COR-L47 (cell line): ENCODE results near the gene VEGFB.
A peak's percentile ranks its signal among the peaks of the same experiment; 100 is the strongest.

Source experiments
- DNase-seq: peaks from one replicate; lab custom pipeline; 2025; lab: John Stamatoyannopoulos, UW

The VEGFB gene

GRCh38 chr11:64284048-64284961 is 49.9 kb downstream of the VEGFB start, which contains the start of gene BAD:
Gene BAD, minus strand, starts transcription at chr11:64284665. Its CDS starts 297 bp downstream, at chr11:64284368.
- DNase-seq: peak; percentile 90

GRCh38 chr11:64284962-64285884 is 50.8 kb downstream of the VEGFB start, which contains the start of gene GPR137:
Gene GPR137, plus strand, starts transcription at chr11:64285848. Its CDS starts 677 bp downstream, at chr11:64286525.
- DNase-seq: peak; percentile 66

GRCh38 chr11:64285885-64286800 is 51.8 kb downstream of the VEGFB start:
- DNase-seq: peak; percentile 70

- DNase-seq: no peak
Measured at GRCh38 chr11:64286801-64287159, 52.4 kb downstream of the VEGFB start.

DNA sequence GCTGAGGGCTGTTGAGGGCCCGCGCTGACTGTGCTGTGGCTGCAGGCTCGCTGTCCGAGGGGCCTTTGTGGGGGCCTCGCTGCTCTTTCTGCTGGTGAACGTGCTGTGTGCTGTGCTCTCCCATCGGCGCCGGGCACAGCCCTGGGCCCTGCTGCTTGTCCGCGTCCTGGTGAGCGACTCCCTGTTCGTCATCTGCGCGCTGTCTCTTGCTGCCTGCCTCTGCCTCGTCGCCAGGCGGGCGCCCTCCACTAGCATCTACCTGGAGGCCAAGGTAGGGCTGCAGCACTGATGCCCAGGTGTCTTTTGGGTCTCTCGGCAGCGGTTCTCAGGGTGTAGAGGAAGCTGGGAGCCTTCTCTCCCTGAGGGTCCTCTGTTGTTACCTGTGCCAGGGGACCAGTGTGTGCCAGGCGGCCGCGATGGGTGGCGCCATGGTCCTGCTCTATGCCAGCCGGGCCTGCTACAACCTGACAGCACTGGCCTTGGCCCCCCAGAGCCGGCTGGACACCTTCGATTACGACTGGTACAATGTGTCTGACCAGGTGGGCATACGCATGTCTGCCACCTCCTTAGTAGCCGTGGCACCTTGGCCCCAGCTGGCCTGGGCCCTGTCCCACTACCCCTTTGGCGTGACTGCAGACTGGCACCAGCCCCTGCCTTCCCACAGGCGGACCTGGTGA is 53.4 kb downstream of the VEGFB start:
- no peak for DNase-seq

DNA sequence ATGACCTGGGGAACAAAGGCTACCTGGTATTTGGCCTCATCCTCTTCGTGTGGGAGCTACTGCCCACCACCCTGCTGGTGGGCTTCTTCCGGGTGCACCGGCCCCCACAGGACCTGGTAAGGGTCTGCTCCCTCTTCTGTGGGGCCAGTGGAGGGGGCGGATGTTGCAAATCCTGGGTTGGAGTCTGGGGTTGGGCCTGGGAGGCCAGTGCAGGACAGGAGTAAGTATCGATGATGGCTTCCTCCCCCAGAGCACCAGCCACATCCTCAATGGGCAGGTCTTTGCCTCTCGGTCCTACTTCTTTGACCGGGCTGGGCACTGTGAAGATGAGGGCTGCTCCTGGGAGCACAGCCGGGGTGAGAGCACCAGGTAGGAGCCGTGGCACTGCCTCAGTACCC is 54.0 kb downstream of the VEGFB start:
- no peak for DNase-seq
